HepG2 (cell line): ENCODE measurements around the gene RAB33B. TPM values are rescaled to one million over a fixed set of nuclear protein-coding genes. Genes with fewer than 3 reads are reported as not detected.

Experiments used
- ARID3A ChIP-seq: IDR thresholded peaks from 2 replicates; pipeline ENCODE4 v1.6.1; 2012; ENCODE audit warnings: low read depth, low read length, improper control_type of control experiment
- GFI1 ChIP-seq: sonication (generic); formaldehyde crosslinking; IDR thresholded peaks from 2 replicates; pipeline ENCODE4 v1.5.0; 2020; ENCODE audit warnings: missing genetic modification reagents, mild to moderate bottlenecking, borderline replicate concordance
- KDM5B ChIP-seq: sonication (generic); formaldehyde crosslinking; IDR thresholded peaks from 2 replicates; pipeline ENCODE4 v1.4.0; 2020; ENCODE audit warnings: missing genetic modification reagents, mild to moderate bottlenecking, borderline replicate concordance
- PRDM15 ChIP-seq: sonication (generic); formaldehyde crosslinking; IDR thresholded peaks from 2 replicates; pipeline ENCODE4 v1.4.0; 2020; ENCODE audit warnings: missing genetic modification reagents
- ZBTB44 ChIP-seq: sonication (generic); formaldehyde crosslinking; IDR thresholded peaks from 2 replicates; pipeline ENCODE4 v1.4.0; 2020; ENCODE audit warnings: missing genetic modification reagents
- polyA plus RNA-seq, 8 experiments: library from polyadenylated mRNA; depleted of rRNA in 3 of 8; stranded (reverse) in 7 of 8; unstranded in 1 of 8; fragments of >200 nt; fragmentation: Illumina TruSeq in 4 of 8; extraction: Trizol in 4 of 8; gene quantifications; 2 replicates each; pipeline versions ENCODE4 v1.2.1 to v1.2.3, GENCODE V29; 2011 to 2016; ENCODE audit warnings: low read depth in 4 of 8, missing spikeins in 1 of 8, mixed read lengths in 1 of 8; ENCODE audit not compliant: insufficient read depth in 1 of 8
- total RNA-seq, 5 experiments: library from RNA; depleted of rRNA; stranded (reverse); fragments of >200 nt; fragmentation: Illumina TruSeq; extraction: Trizol; gene quantifications; 2 replicates each; pipeline ENCODE4 v1.2.3, GENCODE V29; 2016; ENCODE audit warnings: low read depth in 1 of 5
- TF ChIP-seq, protein P1 (sequence below): sonication (generic); formaldehyde crosslinking; IDR thresholded peaks from 2 replicates; pipeline ENCODE4 v1.4.0; 2020; ENCODE audit warnings: mild to moderate bottlenecking, missing genetic modification reagents
- TF ChIP-seq, protein P2 (sequence below): IDR thresholded peaks from 2 replicates; pipeline ENCODE4 v1.6.1; 2016; ENCODE audit warnings: mild to moderate bottlenecking, missing biosample characterization, missing genetic modification reagents
- TF ChIP-seq, protein P3 (sequence below): sonication (generic); formaldehyde crosslinking; IDR thresholded peaks from 2 replicates; pipeline ENCODE4 v1.4.0; 2020; ENCODE audit warnings: missing genetic modification reagents

Gene RAB33B
- total and polyA plus RNA-seq, 2 of the 13 experiments (the other 11 are each of a cell fraction or from before 2014, with no cell fraction given), result 7.6 to 8.1 TPM

- TF ChIP-seq, protein P1, sequence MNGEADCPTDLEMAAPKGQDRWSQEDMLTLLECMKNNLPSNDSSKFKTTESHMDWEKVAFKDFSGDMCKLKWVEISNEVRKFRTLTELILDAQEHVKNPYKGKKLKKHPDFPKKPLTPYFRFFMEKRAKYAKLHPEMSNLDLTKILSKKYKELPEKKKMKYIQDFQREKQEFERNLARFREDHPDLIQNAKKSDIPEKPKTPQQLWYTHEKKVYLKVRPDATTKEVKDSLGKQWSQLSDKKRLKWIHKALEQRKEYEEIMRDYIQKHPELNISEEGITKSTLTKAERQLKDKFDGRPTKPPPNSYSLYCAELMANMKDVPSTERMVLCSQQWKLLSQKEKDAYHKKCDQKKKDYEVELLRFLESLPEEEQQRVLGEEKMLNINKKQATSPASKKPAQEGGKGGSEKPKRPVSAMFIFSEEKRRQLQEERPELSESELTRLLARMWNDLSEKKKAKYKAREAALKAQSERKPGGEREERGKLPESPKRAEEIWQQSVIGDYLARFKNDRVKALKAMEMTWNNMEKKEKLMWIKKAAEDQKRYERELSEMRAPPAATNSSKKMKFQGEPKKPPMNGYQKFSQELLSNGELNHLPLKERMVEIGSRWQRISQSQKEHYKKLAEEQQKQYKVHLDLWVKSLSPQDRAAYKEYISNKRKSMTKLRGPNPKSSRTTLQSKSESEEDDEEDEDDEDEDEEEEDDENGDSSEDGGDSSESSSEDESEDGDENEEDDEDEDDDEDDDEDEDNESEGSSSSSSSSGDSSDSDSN (CRISPR knock-in tag), result no peak
- TF ChIP-seq, protein P2, sequence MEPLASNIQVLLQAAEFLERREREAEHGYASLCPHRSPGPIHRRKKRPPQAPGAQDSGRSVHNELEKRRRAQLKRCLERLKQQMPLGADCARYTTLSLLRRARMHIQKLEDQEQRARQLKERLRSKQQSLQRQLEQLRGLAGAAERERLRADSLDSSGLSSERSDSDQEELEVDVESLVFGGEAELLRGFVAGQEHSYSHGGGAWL (CRISPR knock-in tag), result no peak
- TF ChIP-seq GFI1 (CRISPR knock-in tag) (no peak), KDM5B (CRISPR knock-in tag) (no peak), PRDM15 (CRISPR knock-in tag) (no peak), ZBTB44 (CRISPR knock-in tag) (no peak), ARID3A (no peak)
- TF ChIP-seq, protein P3, sequence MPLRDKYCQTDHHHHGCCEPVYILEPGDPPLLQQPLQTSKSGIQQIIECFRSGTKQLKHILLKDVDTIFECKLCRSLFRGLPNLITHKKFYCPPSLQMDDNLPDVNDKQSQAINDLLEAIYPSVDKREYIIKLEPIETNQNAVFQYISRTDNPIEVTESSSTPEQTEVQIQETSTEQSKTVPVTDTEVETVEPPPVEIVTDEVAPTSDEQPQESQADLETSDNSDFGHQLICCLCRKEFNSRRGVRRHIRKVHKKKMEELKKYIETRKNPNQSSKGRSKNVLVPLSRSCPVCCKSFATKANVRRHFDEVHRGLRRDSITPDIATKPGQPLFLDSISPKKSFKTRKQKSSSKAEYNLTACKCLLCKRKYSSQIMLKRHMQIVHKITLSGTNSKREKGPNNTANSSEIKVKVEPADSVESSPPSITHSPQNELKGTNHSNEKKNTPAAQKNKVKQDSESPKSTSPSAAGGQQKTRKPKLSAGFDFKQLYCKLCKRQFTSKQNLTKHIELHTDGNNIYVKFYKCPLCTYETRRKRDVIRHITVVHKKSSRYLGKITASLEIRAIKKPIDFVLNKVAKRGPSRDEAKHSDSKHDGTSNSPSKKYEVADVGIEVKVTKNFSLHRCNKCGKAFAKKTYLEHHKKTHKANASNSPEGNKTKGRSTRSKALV (CRISPR knock-in tag), result no peak
Measured at GRCh38 chr4:139460565-139460964, 6.6 kb downstream of the RAB33B start (continued).
